GM10266 (cell line): ENCODE results near the gene TUBGCP2.
"Not testable (repeated sequence)": the region's sequence is repeated elsewhere in the genome, so short reads cannot be mapped to it uniquely, and the experiment has no call there.

Experiments
- DNase-seq: peaks from one replicate; pipeline ENCODE4 v3.0.0; 2012; ENCODE audit errors: extremely low spot score
- TF ChIP-seq, protein P1 (sequence below): IDR thresholded peaks from 2 replicates; pipeline ENCODE4 v1.5.1; 2012; ENCODE audit warnings: mild to moderate bottlenecking, low read depth; ENCODE audit not compliant: control insufficient read depth, insufficient read depth; ENCODE audit errors: missing control alignments

The TUBGCP2 gene

GRCh38 chr10:133324198-133324792, 15.6 kb upstream of the TUBGCP2 start:
- DNase-seq = peak; percentile 68
- TF ChIP-seq, protein P1, sequence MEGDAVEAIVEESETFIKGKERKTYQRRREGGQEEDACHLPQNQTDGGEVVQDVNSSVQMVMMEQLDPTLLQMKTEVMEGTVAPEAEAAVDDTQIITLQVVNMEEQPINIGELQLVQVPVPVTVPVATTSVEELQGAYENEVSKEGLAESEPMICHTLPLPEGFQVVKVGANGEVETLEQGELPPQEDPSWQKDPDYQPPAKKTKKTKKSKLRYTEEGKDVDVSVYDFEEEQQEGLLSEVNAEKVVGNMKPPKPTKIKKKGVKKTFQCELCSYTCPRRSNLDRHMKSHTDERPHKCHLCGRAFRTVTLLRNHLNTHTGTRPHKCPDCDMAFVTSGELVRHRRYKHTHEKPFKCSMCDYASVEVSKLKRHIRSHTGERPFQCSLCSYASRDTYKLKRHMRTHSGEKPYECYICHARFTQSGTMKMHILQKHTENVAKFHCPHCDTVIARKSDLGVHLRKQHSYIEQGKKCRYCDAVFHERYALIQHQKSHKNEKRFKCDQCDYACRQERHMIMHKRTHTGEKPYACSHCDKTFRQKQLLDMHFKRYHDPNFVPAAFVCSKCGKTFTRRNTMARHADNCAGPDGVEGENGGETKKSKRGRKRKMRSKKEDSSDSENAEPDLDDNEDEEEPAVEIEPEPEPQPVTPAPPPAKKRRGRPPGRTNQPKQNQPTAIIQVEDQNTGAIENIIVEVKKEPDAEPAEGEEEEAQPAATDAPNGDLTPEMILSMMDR = no peak

DNA sequence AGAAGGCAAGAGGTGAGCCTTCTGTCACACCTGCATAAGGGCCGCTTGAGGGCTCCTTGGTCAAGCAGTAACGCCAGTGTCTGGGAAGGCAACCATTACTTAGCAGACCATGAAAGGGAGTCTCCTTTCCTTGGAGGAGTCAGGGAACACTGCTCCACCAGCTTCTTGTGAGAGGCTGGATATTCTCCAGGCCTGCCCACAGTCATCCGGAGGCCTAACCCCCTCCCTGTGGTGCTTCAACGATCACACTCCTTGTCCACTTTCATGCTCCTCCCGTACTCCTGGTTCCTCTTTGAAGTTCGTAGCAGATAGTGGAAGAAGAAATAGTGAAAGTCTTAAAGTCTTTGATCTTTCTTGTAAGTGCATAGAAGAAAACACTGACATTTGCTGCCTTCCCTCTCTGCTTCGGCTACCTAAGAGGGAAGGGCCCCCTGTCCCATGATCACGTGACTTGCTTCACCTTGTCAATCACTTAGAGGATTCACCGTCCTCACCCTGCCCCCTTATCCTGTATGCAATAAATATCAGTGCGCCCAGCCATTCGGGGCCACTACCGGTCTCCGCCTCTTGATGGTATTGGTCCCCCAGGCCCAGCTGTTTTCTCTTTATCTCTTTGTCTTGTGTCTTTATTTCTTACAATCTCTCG, 13.5 kb upstream of the TUBGCP2 start:
- not testable (repeated sequence) for DNase-seq

- not testable (repeated sequence) for DNase-seq
These were observed 12.3 kb upstream of the TUBGCP2 start for GRCh38 chr10:133320852-133321422.

GRCh38 chr10:133318494-133319127, 9.9 kb upstream of the TUBGCP2 start:
- peak; percentile 77 for DNase-seq
- TF ChIP-seq, protein P1 = peak; percentile 73

DNA sequence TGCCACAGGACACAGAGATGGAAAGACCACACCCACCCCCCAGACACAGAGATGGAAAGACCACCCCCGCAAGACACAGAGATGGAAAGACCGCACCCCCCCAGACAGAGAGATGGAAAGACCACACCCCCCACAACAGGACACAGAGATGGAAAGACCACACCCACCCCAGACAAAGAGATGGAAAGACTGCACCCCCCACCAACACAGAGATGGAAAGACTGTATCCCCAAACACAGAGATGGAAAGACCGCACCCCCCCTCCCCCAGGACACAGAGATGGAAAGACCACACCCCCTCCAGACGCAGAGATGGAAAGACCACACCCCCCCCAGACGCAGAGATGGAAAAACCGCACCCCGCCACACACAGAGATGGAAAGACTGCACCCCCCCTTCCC, 8.1 kb upstream of the TUBGCP2 start:
- TF ChIP-seq, protein P1 = no peak
- DNase-seq = no peak

DNA sequence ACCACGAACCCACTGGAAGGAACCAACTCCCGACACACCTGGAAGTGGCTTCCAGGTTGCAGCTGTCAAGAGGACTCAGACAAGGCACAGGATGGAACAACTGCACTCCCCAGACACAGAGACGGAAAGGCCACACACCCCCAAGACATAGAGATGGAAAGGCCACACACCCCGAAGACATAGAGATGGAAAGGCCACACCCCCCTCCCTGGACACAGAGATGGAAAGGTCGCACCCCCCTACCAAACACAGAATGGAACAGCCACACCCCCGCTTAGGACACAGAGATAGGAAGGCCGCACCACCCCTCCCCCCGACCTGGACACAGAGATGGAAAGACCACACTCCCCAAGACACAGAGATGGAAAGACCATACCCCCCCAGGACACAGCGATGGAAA, 7.6 kb upstream of the TUBGCP2 start:
- DNase-seq = no peak
- TF ChIP-seq, protein P1 = no peak

- DNase-seq = no peak
- TF ChIP-seq, protein P1 = no peak
These were observed 7.2 kb upstream of the TUBGCP2 start for GRCh38 chr10:133315847-133316246.

- no peak for DNase-seq
- TF ChIP-seq, protein P1 = no peak
These were observed 6.2 kb upstream of the TUBGCP2 start for GRCh38 chr10:133314911-133315310.
